ENCODE data around the gene SDCBP2.

DNA sequence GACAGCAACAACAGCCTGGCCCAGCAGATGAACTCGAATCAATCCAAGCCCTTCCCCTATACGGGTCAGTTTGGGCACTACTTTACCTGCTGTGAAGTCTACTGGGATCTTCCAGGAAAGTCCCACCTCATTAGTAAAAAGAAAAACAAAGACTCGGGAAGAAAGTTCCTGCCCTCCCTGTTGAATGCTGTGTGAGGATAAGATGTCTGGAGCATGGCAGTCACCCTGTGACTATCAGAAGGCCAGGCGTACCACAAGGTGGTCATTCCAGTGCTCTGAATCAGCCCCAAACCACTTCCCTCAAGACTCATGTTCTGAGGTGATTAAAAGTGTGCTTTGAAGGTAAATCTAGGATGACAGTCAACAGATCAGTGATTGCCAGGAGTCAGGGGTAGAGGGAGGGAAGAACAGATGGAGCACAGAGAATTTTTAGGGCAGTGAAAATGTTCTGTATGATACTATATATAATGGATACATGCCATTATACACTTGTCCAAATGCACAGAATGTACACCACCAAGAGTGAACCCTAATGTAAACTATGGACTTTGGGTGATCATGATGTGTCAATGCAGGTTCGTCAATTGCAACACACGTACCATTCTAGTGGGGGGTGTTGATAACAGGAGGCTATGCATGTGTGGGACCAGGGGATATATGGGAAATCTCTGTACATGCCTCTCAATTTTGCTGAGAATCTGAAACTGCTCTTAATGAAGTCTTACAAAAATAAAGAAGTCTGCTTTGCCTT lies 49.2 kb upstream of the SDCBP2 start:
- TF ChIP-seq POLR2A (IDR thresholded peaks at IDR 0.05; ENCODE audit: low read length) = no peak
- TF ChIP-seq GATA1 (IDR thresholded peaks at IDR 0.05; ENCODE audit: low read depth, low read length) = no peak
